Choroid plexus epithelial cell (primary cell): ENCODE measurements around the gene CCDC116.

ENCODE experiments used
- DNase-seq: peaks from one replicate; pipeline ENCODE4 v3.0.0-alpha.2; 2010; ENCODE audit warnings: low read depth
- H3K4me3 ChIP-seq: 2 replicates; pipeline ENCODE4 v1.5.1; 2011; ENCODE audit warnings: low read depth, mild to moderate bottlenecking, control low read depth, low read length, moderate library complexity
- CTCF ChIP-seq: conservative IDR thresholded peaks from 2 replicates; pipeline ENCODE4 v1.5.1; 2011; ENCODE audit warnings: low read depth, mild to moderate bottlenecking, control low read depth, inconsistent platforms, low read length, moderate library complexity

CCDC116 gene

GRCh38 chr22:21681566-21682370 lies 49.2 kb downstream of the CCDC116 start:
- no peak for DNase-seq
- TF ChIP-seq CTCF, result no peak
- H3K4me3 ChIP-seq, result no peak overlapping the region

- H3K4me3 ChIP-seq, result no peak overlapping the region
- TF ChIP-seq CTCF, result no peak
- DNase-seq, result no peak
These were observed 50.0 kb downstream of the CCDC116 start for GRCh38 chr22:21682385-21683175.

GRCh38 chr22:21683401-21683811 lies 50.8 kb downstream of the CCDC116 start:
- TF ChIP-seq CTCF, result no peak

GRCh38 chr22:21684492-21685163 lies 52.1 kb downstream of the CCDC116 start:
- H3K4me3 ChIP-seq, result no peak overlapping the region
- no peak for DNase-seq
- TF ChIP-seq CTCF, result no peak

More at GRCh38 chr22:21683401-21683811, 50.8 kb downstream of the CCDC116 start:
- no peak overlapping the region for H3K4me3 ChIP-seq
- no peak for DNase-seq

GRCh38 chr22:21685164-21685513 lies 52.6 kb downstream of the CCDC116 start:
- H3K4me3 ChIP-seq, result no peak overlapping the region
- DNase-seq, result no peak

GRCh38 chr22:21686193-21686608 lies 53.6 kb downstream of the CCDC116 start:
- H3K4me3 ChIP-seq, result no peak overlapping the region
- no peak for TF ChIP-seq CTCF
- no peak for DNase-seq

More at GRCh38 chr22:21685164-21685513, 52.6 kb downstream of the CCDC116 start:
- no peak for TF ChIP-seq CTCF
